SK-N-SH (cell line): ENCODE measurements around the gene C16orf95. TPM values are rescaled to one million over a fixed set of nuclear protein-coding genes. Genes with fewer than 3 reads are reported as not detected.
A peak's percentile ranks its signal among the peaks of the same experiment; 100 is the strongest.

ENCODE experiments used
- CTCF ChIA-PET: fragments of 300-600, 350-600 bp; formaldehyde crosslinking; extraction: SDS; loops from one replicate; lab custom pipeline; 2021; lab: Yijun Ruan, JAX
- POLR2A ChIA-PET: fragments of 350-600 bp; sonication (Branson Sonifier 250); formaldehyde crosslinking; extraction: SDS; loops from one replicate; lab custom pipeline; 2020; ENCODE audit warnings: antibody characterized with exemption, inconsistent platforms; lab: Yijun Ruan, JAX
- DNase-seq: peaks from one replicate; pipeline ENCODE4 v3.0.0; 2012
- H2AFZ ChIP-seq: fragments of 200-600 bp; sonication (generic); 2 replicates; pipeline ENCODE4 v1.8.1; 2016; ENCODE audit warnings: antibody characterized with exemption, mild to moderate bottlenecking, low read depth
- H3F3A ChIP-seq: fragments of 200-600 bp; sonication (generic); replicated peaks from 2 replicates; pipeline ENCODE3; 2016; ENCODE audit warnings: antibody characterized with exemption, mild to moderate bottlenecking; ENCODE audit not compliant: insufficient read depth
- H3K27ac ChIP-seq, 2 experiments: fragments of 200-500 bp in 1 of 2; fragments of 200-600 bp in 1 of 2; sonication (Bioruptor generic) in 1 of 2; sonication (generic), shearing (Covaris generic) in 1 of 2; 2 replicates each; pipeline versions ENCODE4 v1.5.1 to v1.6.1; 2014 to 2016; ENCODE audit warnings: low read depth in 2 of 2, inconsistent platforms in 1 of 2, low read length in 1 of 2, mild to moderate bottlenecking in 1 of 2, mixed read lengths in 1 of 2
- H3K27me3 ChIP-seq: fragments of 200-600 bp; sonication (generic), shearing (Covaris generic); 2 replicates; pipeline ENCODE4 v1.6.1; 2016; ENCODE audit warnings: mixed run types; ENCODE audit not compliant: insufficient read depth
- H3K36me3 ChIP-seq, 2 experiments: fragments of 200-500 bp in 1 of 2; fragments of 200-600 bp in 1 of 2; sonication (Bioruptor generic) in 1 of 2; sonication (generic) in 1 of 2; replicated peaks in 1 of 2; 2 replicates each; pipeline versions ENCODE3 to v1.5.1; 2014 to 2016; ENCODE audit warnings: low read length in 1 of 2, mild to moderate bottlenecking in 1 of 2; ENCODE audit not compliant: insufficient read depth in 2 of 2, control insufficient read depth in 1 of 2
- H3K4me1 ChIP-seq, 2 experiments: fragments of 200-500 bp in 1 of 2; fragments of 200-600 bp in 1 of 2; sonication (Bioruptor generic) in 1 of 2; sonication (generic), shearing (Covaris generic) in 1 of 2; 2 replicates each; pipeline versions ENCODE4 v1.5.1 to v1.6.1; 2014 to 2016; ENCODE audit warnings: low read depth in 1 of 2, low read length in 1 of 2, mixed run types in 1 of 2; ENCODE audit not compliant: insufficient read depth in 2 of 2, control insufficient read depth in 1 of 2
- H3K4me2 ChIP-seq: fragments of 200-600 bp; sonication (generic), shearing (Covaris generic); 2 replicates; pipeline ENCODE4 v1.6.1; 2017; ENCODE audit warnings: mixed run types
- H3K4me3 ChIP-seq, 2 experiments: fragments of 200-500 bp in 1 of 2; fragments of 200-600 bp in 1 of 2; sonication (Bioruptor generic) in 1 of 2; sonication (generic), shearing (Covaris generic) in 1 of 2; 2 replicates each; pipeline versions ENCODE4 v1.5.1 to v1.8.1; 2014 to 2016; ENCODE audit warnings: low read depth in 2 of 2, inconsistent platforms in 1 of 2, low read length in 1 of 2, mild to moderate bottlenecking in 1 of 2, mixed read lengths in 1 of 2, moderate library complexity in 1 of 2
- H3K79me2 ChIP-seq: fragments of 200-600 bp; sonication (generic); 2 replicates; pipeline ENCODE4 v1.8.1; 2017; ENCODE audit warnings: mild to moderate bottlenecking; ENCODE audit not compliant: insufficient read depth
- H3K9ac ChIP-seq: fragments of 200-600 bp; sonication (generic); 2 replicates; pipeline ENCODE4 v1.6.1; 2017; ENCODE audit warnings: mixed run types
- H3K9me2 ChIP-seq: fragments of 200-600 bp; sonication (generic); 2 replicates; pipeline ENCODE4 v1.6.1; 2017; ENCODE audit warnings: mixed run types
- H3K9me3 ChIP-seq: fragments of 200-600 bp; sonication (generic); 2 replicates; pipeline ENCODE4 v1.6.1; 2017; ENCODE audit warnings: mixed run types, mild to moderate bottlenecking, moderate library complexity
- H4K20me1 ChIP-seq: fragments of 200-600 bp; sonication (generic); 2 replicates; pipeline ENCODE4 v1.6.1; 2017; ENCODE audit warnings: mild to moderate bottlenecking, mixed run types; ENCODE audit not compliant: insufficient read depth
- CHD2 ChIP-seq: fragments of 150-350 bp; IDR thresholded peaks from 2 replicates; pipeline ENCODE4 v1.6.1; 2018; ENCODE audit warnings: low read length; ENCODE audit not compliant: partially characterized antibody
- ELF1 ChIP-seq: IDR thresholded peaks from 2 replicates; pipeline ENCODE4 v1.4.0; 2012
- EP300 ChIP-seq, 2 experiments: IDR thresholded peaks; 2 replicates each; pipeline versions ENCODE4 v1.4.0 to v1.6.1; 2012; ENCODE audit warnings: borderline replicate concordance in 1 of 2, low read depth in 1 of 2, low read length in 1 of 2
- EZH2phosphoT487 ChIP-seq: fragments of 200-600 bp; sonication (generic); IDR thresholded peaks from 2 replicates; pipeline ENCODE4 v1.6.1; 2017; ENCODE audit warnings: low read depth, mixed run types, mild to moderate bottlenecking, antibody characterized with exemption, moderate library complexity, borderline replicate concordance
- FOXJ3 ChIP-seq: sonication (generic); formaldehyde crosslinking; IDR thresholded peaks from 2 replicates; pipeline ENCODE4 v1.5.1; 2020; ENCODE audit warnings: mild to moderate bottlenecking, missing genetic modification reagents
- GABPA ChIP-seq: IDR thresholded peaks from 2 replicates; pipeline ENCODE4 v1.4.0; 2012; ENCODE audit warnings: low read depth, mild to moderate bottlenecking
- MEF2A ChIP-seq: IDR thresholded peaks from 2 replicates; pipeline ENCODE4 v1.4.0; 2012; ENCODE audit warnings: low read depth, borderline replicate concordance
- MXI1 ChIP-seq: IDR thresholded peaks from 2 replicates; pipeline ENCODE4 v1.6.1; 2012; ENCODE audit warnings: mild to moderate bottlenecking, low read depth, low read length, improper control_type of control experiment
- NRF1 ChIP-seq: IDR thresholded peaks from 2 replicates; pipeline ENCODE4 v1.6.1; 2012; ENCODE audit warnings: low read depth, mild to moderate bottlenecking, low read length
- POLR2AphosphoS5 ChIP-seq: IDR thresholded peaks from 2 replicates; pipeline ENCODE4 v1.6.1; 2012; ENCODE audit warnings: low read depth, low read length
- RAD21 ChIP-seq: IDR thresholded peaks from 2 replicates; pipeline ENCODE4 v1.6.1; 2012; ENCODE audit warnings: mild to moderate bottlenecking, low read length
- SIN3A ChIP-seq: IDR thresholded peaks from 2 replicates; pipeline ENCODE4 v1.6.1; 2012; ENCODE audit warnings: low read depth, mild to moderate bottlenecking, low read length, moderate library complexity, borderline replicate concordance
- SMC3 ChIP-seq: IDR thresholded peaks from 2 replicates; pipeline ENCODE4 v1.6.1; 2012; ENCODE audit warnings: low read depth, low read length, improper control_type of control experiment
- YY1 ChIP-seq: IDR thresholded peaks from 2 replicates; pipeline ENCODE4 v1.4.0; 2012; ENCODE audit warnings: low read depth, mild to moderate bottlenecking
- WGBS: methylation state at CpG from one replicate; pipeline ENCODE4 v1.1.6; 2017; ENCODE audit warnings: low lambda C conversion rate; 5-methylcytosine and 5-hydroxymethylcytosine counted together
- polyA plus RNA-seq, 3 experiments: library from polyadenylated mRNA; depleted of rRNA; stranded (reverse); fragments of >200 nt; gene quantifications; 2 replicates each; pipeline ENCODE4 v1.2.3, GENCODE V29; 2012
- TF ChIP-seq, protein P1 (sequence below): fragments of 150-350 bp; IDR thresholded peaks from 2 replicates; pipeline ENCODE4 v1.6.1; 2017; ENCODE audit warnings: antibody characterized with exemption, low read length, low read depth, borderline replicate concordance
- TF ChIP-seq, protein P2 (sequence below): IDR thresholded peaks from 2 replicates; pipeline ENCODE4 v1.4.0; 2012; ENCODE audit warnings: low read depth
- TF ChIP-seq, protein P3 (sequence below): IDR thresholded peaks from 2 replicates; pipeline ENCODE4 v1.6.1; 2012; ENCODE audit warnings: mild to moderate bottlenecking, low read depth, low read length, moderate library complexity
- TF ChIP-seq, protein P4 (sequence below): IDR thresholded peaks from 2 replicates; pipeline ENCODE4 v1.4.0; 2012; ENCODE audit warnings: low read depth, borderline replicate concordance
- TF ChIP-seq, protein P5 (sequence below): fragments of 200-600 bp; sonication (generic); IDR thresholded peaks from 2 replicates; pipeline ENCODE4 v1.6.1; 2017; ENCODE audit warnings: antibody characterized with exemption, mild to moderate bottlenecking, moderate library complexity

The C16orf95 gene
- polyA plus RNA-seq, 1 of the 3 experiments (the other 2 are of a cell fraction) = 5.0 TPM

DNA sequence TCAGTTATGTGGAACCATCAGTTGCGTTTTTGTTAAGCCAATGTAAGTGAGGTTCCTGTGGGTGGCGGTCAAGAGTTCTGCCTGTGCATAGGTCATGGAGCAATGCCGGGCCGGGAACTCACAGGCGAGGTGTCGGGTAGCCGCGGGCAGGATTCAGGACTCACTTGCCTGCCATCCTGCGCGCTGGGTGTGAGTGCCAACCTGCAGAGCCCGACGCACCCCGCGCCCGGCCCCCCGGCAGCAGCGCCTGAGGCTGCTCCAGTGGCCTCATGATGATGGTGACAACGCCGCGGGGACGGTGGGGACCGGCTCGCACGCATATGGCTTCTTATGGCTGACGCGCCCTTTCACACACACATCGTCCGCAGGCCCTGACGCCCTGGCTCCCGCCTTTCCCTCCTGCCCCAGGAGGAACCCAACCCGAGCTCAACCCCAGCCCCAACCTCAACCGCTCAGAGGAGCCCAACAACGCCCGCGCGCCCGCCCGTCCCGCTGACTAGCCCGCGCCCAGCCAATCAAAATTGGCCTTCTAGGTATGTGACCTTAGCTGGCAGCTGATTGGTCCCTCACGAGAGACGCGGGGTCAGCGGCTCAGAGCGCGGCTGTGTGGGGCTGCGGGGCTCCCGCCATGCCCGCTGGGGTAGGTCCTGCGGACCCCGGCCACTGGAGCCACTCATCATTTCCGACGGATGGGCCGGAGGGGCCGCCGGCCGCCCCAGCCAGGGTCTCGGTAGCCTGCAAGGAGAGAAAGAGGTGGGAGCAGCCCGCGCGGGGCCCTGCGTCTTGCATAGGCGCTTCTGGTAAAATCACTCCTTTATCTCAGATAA is at the start of gene C16orf95 (continued):
- TF ChIP-seq MEF2A (no peak), CHD2 (peak; percentile 72), SMC3 (peak; percentile 40; the same call in 1 of the 2 replicates), RAD21 (peak; percentile 61), ELF1 (no peak), YY1 (peak; percentile 77), EP300 (IDR thresholded peaks at IDR 0.05; ENCODE audit: borderline replicate concordance in 1 of 2, low read depth in 1 of 2, low read length in 1 of 2) (no peak), FOXJ3 (CRISPR knock-in tag) (no peak), GABPA (no peak), EZH2phosphoT487 (no peak)
- TF ChIP-seq, protein P1, sequence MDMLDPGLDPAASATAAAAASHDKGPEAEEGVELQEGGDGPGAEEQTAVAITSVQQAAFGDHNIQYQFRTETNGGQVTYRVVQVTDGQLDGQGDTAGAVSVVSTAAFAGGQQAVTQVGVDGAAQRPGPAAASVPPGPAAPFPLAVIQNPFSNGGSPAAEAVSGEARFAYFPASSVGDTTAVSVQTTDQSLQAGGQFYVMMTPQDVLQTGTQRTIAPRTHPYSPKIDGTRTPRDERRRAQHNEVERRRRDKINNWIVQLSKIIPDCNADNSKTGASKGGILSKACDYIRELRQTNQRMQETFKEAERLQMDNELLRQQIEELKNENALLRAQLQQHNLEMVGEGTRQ = no peak
- TF ChIP-seq, protein P2, sequence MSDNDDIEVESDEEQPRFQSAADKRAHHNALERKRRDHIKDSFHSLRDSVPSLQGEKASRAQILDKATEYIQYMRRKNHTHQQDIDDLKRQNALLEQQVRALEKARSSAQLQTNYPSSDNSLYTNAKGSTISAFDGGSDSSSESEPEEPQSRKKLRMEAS = no peak; the same call in none of the 2 replicates

DNA sequence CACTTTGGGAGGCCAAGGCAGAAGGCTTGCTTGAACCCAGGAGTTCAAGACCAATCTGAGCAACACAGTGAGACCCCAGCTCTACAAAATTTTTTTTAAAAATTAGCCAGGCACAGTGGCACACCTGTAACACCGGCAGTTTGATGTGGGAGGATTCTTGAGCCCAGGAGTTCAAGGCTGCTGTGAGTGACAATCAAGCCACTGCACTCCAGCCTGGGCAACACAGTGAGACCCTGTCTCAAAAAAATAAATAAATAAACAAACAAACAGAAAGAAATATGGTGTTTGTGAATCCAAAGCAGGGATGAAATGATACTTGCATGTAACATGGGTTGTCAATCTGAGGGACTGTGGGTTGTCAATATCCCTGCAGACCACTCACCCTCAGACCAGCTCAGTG is 49.7 kb upstream of the C16orf95 start:
- peaks cover 48% of the 10 kb centered on the region for H4K20me1 ChIP-seq
- no peak overlapping the region for H3K4me2 ChIP-seq
- WGBS = 100% methylated on average over 1 of the region's 1 CpG
- peaks cover 79% of the 10 kb centered on the region for H3K79me2 ChIP-seq
- H3K4me1 ChIP-seq = peaks cover 15 to 59% of the 10 kb centered on the region in 2 experiments; a peak in 2 of 4 replicates
- no peaks in the 10 kb centered on the region for H3K9me2 ChIP-seq
- H2AFZ ChIP-seq = no peak overlapping the region
- peaks cover 1 to 12% of the 10 kb centered on the region in 2 experiments for H3K36me3 ChIP-seq
- no peak for DNase-seq
- H3K27ac ChIP-seq = peak overlapping the region in 1 of 2 experiments; percentile 59; a peak in 1 of 4 replicates
- H3K9me3 ChIP-seq = no peaks in the 10 kb centered on the region
- POLR2A ChIA-PET = interaction anchor here (0.6 to 2.2 kb wide), 2 partner anchors 17 to 410 kb away, joined by 6 to 10 read pairs; partner anchors contain the start of gene FBXO31
- H3K27me3 ChIP-seq = no peaks in the 10 kb centered on the region
- no peaks in the 10 kb centered on the region for H3F3A ChIP-seq
- no peak overlapping the region for H3K9ac ChIP-seq
- no peak overlapping the region for H3K4me3 ChIP-seq
- CTCF ChIA-PET = interaction anchor here (1.2 to 1.4 kb wide), 2 partner anchors 17 to 269 kb away, joined by 3 to 4 read pairs; partner anchors contain the start of gene FBXO31
- no peak for TF ChIP-seq RAD21
- TF ChIP-seq, protein P3, sequence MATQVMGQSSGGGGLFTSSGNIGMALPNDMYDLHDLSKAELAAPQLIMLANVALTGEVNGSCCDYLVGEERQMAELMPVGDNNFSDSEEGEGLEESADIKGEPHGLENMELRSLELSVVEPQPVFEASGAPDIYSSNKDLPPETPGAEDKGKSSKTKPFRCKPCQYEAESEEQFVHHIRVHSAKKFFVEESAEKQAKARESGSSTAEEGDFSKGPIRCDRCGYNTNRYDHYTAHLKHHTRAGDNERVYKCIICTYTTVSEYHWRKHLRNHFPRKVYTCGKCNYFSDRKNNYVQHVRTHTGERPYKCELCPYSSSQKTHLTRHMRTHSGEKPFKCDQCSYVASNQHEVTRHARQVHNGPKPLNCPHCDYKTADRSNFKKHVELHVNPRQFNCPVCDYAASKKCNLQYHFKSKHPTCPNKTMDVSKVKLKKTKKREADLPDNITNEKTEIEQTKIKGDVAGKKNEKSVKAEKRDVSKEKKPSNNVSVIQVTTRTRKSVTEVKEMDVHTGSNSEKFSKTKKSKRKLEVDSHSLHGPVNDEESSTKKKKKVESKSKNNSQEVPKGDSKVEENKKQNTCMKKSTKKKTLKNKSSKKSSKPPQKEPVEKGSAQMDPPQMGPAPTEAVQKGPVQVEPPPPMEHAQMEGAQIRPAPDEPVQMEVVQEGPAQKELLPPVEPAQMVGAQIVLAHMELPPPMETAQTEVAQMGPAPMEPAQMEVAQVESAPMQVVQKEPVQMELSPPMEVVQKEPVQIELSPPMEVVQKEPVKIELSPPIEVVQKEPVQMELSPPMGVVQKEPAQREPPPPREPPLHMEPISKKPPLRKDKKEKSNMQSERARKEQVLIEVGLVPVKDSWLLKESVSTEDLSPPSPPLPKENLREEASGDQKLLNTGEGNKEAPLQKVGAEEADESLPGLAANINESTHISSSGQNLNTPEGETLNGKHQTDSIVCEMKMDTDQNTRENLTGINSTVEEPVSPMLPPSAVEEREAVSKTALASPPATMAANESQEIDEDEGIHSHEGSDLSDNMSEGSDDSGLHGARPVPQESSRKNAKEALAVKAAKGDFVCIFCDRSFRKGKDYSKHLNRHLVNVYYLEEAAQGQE = no peak
- TF ChIP-seq, protein P4, sequence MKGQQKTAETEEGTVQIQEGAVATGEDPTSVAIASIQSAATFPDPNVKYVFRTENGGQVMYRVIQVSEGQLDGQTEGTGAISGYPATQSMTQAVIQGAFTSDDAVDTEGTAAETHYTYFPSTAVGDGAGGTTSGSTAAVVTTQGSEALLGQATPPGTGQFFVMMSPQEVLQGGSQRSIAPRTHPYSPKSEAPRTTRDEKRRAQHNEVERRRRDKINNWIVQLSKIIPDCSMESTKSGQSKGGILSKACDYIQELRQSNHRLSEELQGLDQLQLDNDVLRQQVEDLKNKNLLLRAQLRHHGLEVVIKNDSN = no peak
- no peak for TF ChIP-seq NRF1
- TF ChIP-seq MEF2A = no peak
- no peak for TF ChIP-seq SIN3A
- TF ChIP-seq, protein P1 = no peak
- no peak for TF ChIP-seq YY1
- TF ChIP-seq CHD2 = no peak
- TF ChIP-seq POLR2AphosphoS5 = no peak
- TF ChIP-seq MXI1 = no peak
- TF ChIP-seq, protein P5, sequence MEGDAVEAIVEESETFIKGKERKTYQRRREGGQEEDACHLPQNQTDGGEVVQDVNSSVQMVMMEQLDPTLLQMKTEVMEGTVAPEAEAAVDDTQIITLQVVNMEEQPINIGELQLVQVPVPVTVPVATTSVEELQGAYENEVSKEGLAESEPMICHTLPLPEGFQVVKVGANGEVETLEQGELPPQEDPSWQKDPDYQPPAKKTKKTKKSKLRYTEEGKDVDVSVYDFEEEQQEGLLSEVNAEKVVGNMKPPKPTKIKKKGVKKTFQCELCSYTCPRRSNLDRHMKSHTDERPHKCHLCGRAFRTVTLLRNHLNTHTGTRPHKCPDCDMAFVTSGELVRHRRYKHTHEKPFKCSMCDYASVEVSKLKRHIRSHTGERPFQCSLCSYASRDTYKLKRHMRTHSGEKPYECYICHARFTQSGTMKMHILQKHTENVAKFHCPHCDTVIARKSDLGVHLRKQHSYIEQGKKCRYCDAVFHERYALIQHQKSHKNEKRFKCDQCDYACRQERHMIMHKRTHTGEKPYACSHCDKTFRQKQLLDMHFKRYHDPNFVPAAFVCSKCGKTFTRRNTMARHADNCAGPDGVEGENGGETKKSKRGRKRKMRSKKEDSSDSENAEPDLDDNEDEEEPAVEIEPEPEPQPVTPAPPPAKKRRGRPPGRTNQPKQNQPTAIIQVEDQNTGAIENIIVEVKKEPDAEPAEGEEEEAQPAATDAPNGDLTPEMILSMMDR = no peak
